Ishikawa (cell line): ENCODE measurements around the gene MED13L.

Source experiments
- CEBPB ChIP-seq: IDR thresholded peaks from 2 replicates; pipeline ENCODE4 v1.6.1; 2012
- CREB1 ChIP-seq: IDR thresholded peaks from 2 replicates; pipeline ENCODE4 v1.6.1; 2012; ENCODE audit warnings: low read depth
- EGR1 ChIP-seq: IDR thresholded peaks from 2 replicates; pipeline ENCODE4 v1.6.1; 2012
- EP300 ChIP-seq: IDR thresholded peaks from 2 replicates; pipeline ENCODE4 v1.6.1; 2012; ENCODE audit warnings: borderline replicate concordance
- FOXM1 ChIP-seq: IDR thresholded peaks from 2 replicates; pipeline ENCODE4 v1.6.1; 2012; ENCODE audit warnings: low read depth, borderline replicate concordance
- NFIC ChIP-seq: IDR thresholded peaks from 2 replicates; pipeline ENCODE4 v1.6.1; 2012
- RAD21 ChIP-seq: IDR thresholded peaks from 2 replicates; pipeline ENCODE4 v1.6.1; 2012; ENCODE audit warnings: low read depth
- TAF1 ChIP-seq: IDR thresholded peaks from 2 replicates; pipeline ENCODE4 v1.6.1; 2012; ENCODE audit warnings: low read depth, mild to moderate bottlenecking
- TCF12 ChIP-seq: IDR thresholded peaks from 2 replicates; pipeline ENCODE4 v1.6.1; 2012; ENCODE audit warnings: low read depth
- TEAD4 ChIP-seq: IDR thresholded peaks from 2 replicates; pipeline ENCODE4 v1.6.1; 2012
- YY1 ChIP-seq: IDR thresholded peaks from 2 replicates; pipeline ENCODE4 v1.6.1; 2012; ENCODE audit warnings: low read depth
- ZBTB7A ChIP-seq: IDR thresholded peaks from 2 replicates; pipeline ENCODE4 v1.6.1; 2012; ENCODE audit warnings: low read depth
- TF ChIP-seq, protein P1 (sequence below): IDR thresholded peaks from 2 replicates; pipeline ENCODE4 v1.6.1; 2012; ENCODE audit warnings: low read depth, mild to moderate bottlenecking
- TF ChIP-seq, protein P2 (sequence below): IDR thresholded peaks from 2 replicates; pipeline ENCODE4 v1.6.1; 2012
- TF ChIP-seq, protein P3 (sequence below): IDR thresholded peaks from 2 replicates; pipeline ENCODE4 v1.6.1; 2012

MED13L gene

DNA sequence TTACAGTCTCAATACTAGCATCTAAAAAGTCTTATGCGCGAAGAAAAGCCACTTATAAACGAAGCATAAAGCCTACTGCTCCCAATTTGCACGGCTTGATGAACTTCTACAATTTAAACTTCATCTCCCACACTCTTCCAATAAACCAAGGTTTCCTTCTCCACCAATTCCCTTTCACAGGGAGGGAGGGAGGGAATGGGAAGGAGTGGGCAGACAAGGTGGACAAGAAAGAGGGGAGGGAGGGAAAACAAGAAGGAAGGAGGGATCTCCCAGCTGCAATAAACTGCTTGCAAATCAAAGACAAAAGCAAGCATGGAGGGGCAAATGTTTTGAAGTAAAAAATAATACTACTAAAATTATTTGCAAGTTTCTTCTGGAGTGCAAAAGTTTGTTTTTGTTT, 64.5 kb downstream of the MED13L start:
- no peak for TF ChIP-seq YY1
- TF ChIP-seq, protein P1, sequence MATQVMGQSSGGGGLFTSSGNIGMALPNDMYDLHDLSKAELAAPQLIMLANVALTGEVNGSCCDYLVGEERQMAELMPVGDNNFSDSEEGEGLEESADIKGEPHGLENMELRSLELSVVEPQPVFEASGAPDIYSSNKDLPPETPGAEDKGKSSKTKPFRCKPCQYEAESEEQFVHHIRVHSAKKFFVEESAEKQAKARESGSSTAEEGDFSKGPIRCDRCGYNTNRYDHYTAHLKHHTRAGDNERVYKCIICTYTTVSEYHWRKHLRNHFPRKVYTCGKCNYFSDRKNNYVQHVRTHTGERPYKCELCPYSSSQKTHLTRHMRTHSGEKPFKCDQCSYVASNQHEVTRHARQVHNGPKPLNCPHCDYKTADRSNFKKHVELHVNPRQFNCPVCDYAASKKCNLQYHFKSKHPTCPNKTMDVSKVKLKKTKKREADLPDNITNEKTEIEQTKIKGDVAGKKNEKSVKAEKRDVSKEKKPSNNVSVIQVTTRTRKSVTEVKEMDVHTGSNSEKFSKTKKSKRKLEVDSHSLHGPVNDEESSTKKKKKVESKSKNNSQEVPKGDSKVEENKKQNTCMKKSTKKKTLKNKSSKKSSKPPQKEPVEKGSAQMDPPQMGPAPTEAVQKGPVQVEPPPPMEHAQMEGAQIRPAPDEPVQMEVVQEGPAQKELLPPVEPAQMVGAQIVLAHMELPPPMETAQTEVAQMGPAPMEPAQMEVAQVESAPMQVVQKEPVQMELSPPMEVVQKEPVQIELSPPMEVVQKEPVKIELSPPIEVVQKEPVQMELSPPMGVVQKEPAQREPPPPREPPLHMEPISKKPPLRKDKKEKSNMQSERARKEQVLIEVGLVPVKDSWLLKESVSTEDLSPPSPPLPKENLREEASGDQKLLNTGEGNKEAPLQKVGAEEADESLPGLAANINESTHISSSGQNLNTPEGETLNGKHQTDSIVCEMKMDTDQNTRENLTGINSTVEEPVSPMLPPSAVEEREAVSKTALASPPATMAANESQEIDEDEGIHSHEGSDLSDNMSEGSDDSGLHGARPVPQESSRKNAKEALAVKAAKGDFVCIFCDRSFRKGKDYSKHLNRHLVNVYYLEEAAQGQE: no peak
- TF ChIP-seq TCF12: no peak

DNA sequence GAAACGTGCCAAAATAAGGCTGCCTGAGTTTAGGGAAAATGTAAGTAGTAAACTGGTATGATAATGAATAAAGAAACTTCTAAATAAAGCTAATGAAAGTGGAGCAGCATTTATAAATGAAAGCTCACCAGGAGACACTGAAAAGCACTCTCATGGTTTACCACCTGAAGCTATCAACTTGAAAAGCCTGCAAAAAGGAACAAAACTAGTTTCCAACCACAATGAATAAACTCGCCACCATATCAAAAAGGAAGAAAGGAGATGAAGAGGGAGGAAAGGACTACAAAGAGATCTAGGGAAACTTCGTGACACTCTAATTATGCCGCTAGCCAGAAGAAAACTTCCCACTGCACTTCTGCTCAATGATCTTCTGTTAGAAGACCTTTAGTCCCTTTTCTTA, 66.7 kb downstream of the MED13L start:
- no peak for TF ChIP-seq NFIC

DNA sequence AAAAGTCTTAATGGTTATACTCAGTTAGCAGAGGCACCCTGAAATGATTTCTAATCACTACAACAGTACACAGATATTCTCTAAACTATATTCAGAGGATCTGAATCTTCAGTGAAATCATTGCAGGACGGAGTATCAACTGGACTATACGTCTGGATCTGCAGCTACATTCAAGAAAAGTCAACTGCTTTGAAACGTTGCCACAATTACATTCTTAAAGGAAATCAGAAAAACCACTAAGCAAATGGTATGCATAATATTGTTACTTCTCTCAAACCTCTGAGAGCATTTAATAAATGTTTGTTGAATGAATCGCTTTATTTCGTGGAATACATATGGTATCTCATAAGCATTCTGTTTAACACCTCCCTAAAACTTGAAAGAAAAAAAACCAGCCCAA, 67.4 kb downstream of the MED13L start:
- no peak for TF ChIP-seq NFIC

DNA sequence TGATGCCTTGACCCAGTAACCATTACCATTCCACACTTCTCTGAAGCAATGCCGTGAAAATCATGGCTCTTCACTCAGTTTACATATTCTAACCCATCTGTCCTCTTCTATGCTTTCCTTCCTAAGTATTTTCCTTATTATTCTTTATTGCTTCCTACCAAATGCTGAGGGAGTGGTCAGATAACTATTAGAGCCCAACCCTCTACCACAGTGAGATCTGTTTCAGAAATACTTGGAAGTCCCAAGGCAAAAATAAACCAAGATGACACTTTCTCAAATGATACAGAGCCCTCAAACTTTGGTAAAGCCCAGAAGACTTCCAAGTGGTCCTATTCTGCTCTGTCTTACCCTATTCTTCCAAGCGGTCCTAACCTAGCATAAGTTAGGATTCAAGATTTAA, 68.0 kb downstream of the MED13L start:
- TF ChIP-seq EP300 (no peak), TCF12 (no peak), YY1 (no peak), FOXM1 (no peak), ZBTB7A (no peak), CREB1 (no peak), TEAD4 (no peak), EGR1 (no peak), TAF1 (no peak), CEBPB (no peak), RAD21 (no peak), NFIC (no peak)
- TF ChIP-seq, protein P2, sequence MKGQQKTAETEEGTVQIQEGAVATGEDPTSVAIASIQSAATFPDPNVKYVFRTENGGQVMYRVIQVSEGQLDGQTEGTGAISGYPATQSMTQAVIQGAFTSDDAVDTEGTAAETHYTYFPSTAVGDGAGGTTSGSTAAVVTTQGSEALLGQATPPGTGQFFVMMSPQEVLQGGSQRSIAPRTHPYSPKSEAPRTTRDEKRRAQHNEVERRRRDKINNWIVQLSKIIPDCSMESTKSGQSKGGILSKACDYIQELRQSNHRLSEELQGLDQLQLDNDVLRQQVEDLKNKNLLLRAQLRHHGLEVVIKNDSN: no peak
- TF ChIP-seq, protein P3, sequence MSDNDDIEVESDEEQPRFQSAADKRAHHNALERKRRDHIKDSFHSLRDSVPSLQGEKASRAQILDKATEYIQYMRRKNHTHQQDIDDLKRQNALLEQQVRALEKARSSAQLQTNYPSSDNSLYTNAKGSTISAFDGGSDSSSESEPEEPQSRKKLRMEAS: no peak
- TF ChIP-seq, protein P1: no peak

DNA sequence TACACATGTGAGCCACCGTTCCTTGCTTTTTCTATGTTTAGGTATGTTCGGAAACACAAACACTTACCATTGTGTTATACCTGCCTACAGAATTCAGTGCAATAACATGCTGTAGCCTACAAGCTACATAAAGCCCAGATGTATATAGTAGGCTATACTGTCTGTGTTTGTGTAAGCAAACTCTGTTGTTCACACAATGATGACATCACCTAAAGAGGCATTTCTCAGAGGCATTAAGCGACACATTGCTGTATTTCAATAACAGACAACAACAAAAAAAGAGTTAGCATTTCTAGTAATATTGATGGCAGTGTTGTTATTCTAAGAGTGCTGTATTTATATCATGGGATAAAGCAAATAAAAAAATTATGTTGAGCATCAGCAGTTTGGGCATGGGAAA, 70.2 kb downstream of the MED13L start:
- TF ChIP-seq RAD21 (no peak), TEAD4 (no peak)
- TF ChIP-seq, protein P3: no peak

DNA sequence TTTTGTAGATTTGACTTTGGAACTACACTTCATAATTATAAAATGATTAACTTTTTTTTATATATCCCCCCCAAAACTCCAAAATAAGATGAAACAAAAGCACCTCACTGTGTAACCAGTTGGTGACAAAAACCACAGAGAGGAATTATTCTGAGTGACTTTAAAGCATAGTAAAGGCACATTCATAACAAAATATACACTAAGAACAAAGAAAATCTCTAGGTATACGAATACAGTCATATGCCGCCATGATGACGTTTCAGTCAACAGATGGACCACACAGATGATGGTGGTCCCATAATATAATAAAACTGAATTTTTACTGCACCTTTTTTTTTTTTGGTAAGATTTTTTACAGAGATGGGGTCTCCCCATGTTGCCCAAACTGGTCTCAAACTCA, 70.7 kb downstream of the MED13L start:
- TF ChIP-seq, protein P2: no peak
- TF ChIP-seq ZBTB7A: no peak
- no peak for TF ChIP-seq CREB1
- TF ChIP-seq RAD21: no peak
- no peak for TF ChIP-seq CEBPB
- TF ChIP-seq TCF12: no peak
- TF ChIP-seq EP300: no peak
- no peak for TF ChIP-seq EGR1

DNA sequence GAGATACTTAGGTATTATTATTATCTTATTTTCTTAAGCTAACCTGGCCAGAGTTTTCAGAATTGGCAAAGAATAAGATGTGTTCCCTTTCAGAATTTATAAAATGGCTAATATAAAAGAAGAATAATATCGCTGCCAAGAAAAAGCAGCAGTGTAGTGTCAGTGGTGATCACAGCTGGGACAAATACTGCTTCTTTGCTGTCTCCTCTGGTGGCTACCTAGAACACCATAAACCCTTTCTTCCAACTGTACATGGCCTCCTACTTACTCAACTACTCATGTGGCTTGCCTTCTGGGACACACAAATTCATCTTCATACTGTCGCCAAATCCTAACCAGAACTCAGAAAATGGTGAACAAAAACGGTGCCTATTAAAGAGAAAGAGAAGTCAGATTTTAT, 72.7 kb downstream of the MED13L start:
- TF ChIP-seq CEBPB: no peak
- TF ChIP-seq, protein P1: no peak
- TF ChIP-seq ZBTB7A: no peak
- TF ChIP-seq EGR1: no peak
- no peak for TF ChIP-seq YY1
- TF ChIP-seq, protein P2: no peak
- TF ChIP-seq NFIC: no peak
- TF ChIP-seq TCF12: no peak
- TF ChIP-seq CREB1: no peak
- TF ChIP-seq FOXM1: no peak
- TF ChIP-seq, protein P3: no peak
- TF ChIP-seq RAD21: no peak
- no peak for TF ChIP-seq EP300
- no peak for TF ChIP-seq TEAD4
- no peak for TF ChIP-seq TAF1
